Placental epithelial cell (primary cell): Measurements from ENCODE around the gene NAPG. TPM values are rescaled to one million over a fixed set of nuclear protein-coding genes. Genes with fewer than 3 reads are reported as not detected.

ENCODE experiments used
- total RNA-seq: library from RNA; depleted of rRNA; stranded (reverse); fragments of >200 nt; gene quantifications from 2 replicates; pipeline ENCODE4 v1.2.3, GENCODE V29; 2012

NAPG gene
- total RNA-seq, result 28.3 and 43.9 TPM in 2 replicates

GRCh38 chr18:10525697-10526560 lies at the start of gene NAPG:
Gene NAPG (plus strand): TSS chr18:10526027. CDS start chr18:10526103, 76 bp downstream.

Other genes with a start within 250 kb of the NAPG start
- 1.7 and 2.0 TPM in 2 replicates for gene APCDD1, start 71.4 kb upstream of the NAPG start, total RNA-seq